Upper lobe of right lung (tissue), 1 donor: Measurements from ENCODE around the gene GSAP. TPM values are rescaled to one million over a fixed set of nuclear protein-coding genes. Genes with fewer than 3 reads are reported as not detected.

Experiments
- ATAC-seq: fragments of 200-7000 bp; cut with Tn5 transposase; one replicate; pipeline ENCODE4 v1.9.1; 2020; ENCODE audit warnings: mild to moderate bottlenecking, moderate library complexity
- DNase-seq: peaks from one replicate; pipeline ENCODE4 v3.0.0-alpha.2; 2020
- H3K27ac ChIP-seq: fragments of 200-600 bp; one replicate; pipeline ENCODE4 v1.8.0; 2022
- H3K27me3 ChIP-seq: fragments of 200-600 bp; one replicate; pipeline ENCODE4 v1.8.0; 2022; ENCODE audit warnings: mild to moderate bottlenecking
- H3K36me3 ChIP-seq: fragments of 200-600 bp; one replicate; pipeline ENCODE4 v1.8.0; 2022
- H3K4me1 ChIP-seq: fragments of 200-600 bp; one replicate; pipeline ENCODE4 v1.8.0; 2022
- H3K4me3 ChIP-seq: fragments of 200-600 bp; one replicate; pipeline ENCODE4 v1.8.0; 2022; ENCODE audit warnings: mild to moderate bottlenecking
- H3K9me3 ChIP-seq: fragments of 200-600 bp; one replicate; pipeline ENCODE4 v1.8.0; 2022
- intact Hi-C: fragments of 100-400 bp; cut with DNase I; formaldehyde crosslinking; loops from one replicate; pipeline ENCODE4 v1.11.0; 2022
- total RNA-seq: library from RNA; stranded (reverse); fragmentation: NEBNext Ultra II Directional; extraction: Animal tissue kit (Norgen Biotek cat#: 25700); gene quantifications from one replicate; pipeline ENCODE4 v1.2.1, GENCODE V29; 2021
- TF ChIP-seq, protein P1 (sequence below): fragments of 200-600 bp; IDR thresholded peaks from one replicate; pipeline ENCODE4 v1.8.0; 2022; ENCODE audit warnings: antibody characterized with exemption
- donor health status: DM: no; HTN: yes; CAD: no; lungs with severe emphysema.

Gene GSAP
- total RNA-seq, 1 donor from 2014 or later: 64.9 TPM

GRCh38 chr7:77396894-77397547 lies 19.1 kb downstream of the GSAP start:
- Histone ChIP-seq H3K36me3 (no peaks in the 10 kb centered on the region), H3K4me3 (no peak overlapping the region), H3K9me3 (no peaks in the 10 kb centered on the region), H3K27me3 (no peaks in the 10 kb centered on the region), H3K27ac (no peak overlapping the region), H3K4me1 (no peaks in the 10 kb centered on the region)
- intact Hi-C loops: no loop called here
- TF ChIP-seq, protein P1, sequence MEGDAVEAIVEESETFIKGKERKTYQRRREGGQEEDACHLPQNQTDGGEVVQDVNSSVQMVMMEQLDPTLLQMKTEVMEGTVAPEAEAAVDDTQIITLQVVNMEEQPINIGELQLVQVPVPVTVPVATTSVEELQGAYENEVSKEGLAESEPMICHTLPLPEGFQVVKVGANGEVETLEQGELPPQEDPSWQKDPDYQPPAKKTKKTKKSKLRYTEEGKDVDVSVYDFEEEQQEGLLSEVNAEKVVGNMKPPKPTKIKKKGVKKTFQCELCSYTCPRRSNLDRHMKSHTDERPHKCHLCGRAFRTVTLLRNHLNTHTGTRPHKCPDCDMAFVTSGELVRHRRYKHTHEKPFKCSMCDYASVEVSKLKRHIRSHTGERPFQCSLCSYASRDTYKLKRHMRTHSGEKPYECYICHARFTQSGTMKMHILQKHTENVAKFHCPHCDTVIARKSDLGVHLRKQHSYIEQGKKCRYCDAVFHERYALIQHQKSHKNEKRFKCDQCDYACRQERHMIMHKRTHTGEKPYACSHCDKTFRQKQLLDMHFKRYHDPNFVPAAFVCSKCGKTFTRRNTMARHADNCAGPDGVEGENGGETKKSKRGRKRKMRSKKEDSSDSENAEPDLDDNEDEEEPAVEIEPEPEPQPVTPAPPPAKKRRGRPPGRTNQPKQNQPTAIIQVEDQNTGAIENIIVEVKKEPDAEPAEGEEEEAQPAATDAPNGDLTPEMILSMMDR: no peak
- ATAC-seq (no peak), DNase-seq (no peak)

DNA sequence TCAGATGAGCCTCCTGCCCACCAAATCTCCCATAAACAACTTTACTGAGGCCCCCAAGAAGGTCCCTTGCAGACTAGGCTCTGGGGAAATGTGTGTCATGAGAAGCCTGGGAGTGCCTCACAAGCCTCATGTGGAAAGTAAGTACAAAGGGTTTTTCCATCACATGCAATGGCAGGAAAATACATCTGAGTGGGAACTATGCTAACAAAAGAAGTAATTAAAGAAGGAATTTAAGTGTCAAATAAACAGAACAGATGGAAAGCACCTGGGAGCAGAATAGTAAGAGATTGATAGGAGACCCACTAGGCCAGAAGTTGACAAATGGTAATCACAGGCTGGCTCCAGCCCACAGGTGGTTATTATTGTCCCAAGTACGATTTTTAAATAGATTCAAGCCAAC lies 20.5 kb downstream of the GSAP start:
- Histone ChIP-seq H3K4me1 (no peaks in the 10 kb centered on the region), H3K36me3 (no peaks in the 10 kb centered on the region), H3K27me3 (no peaks in the 10 kb centered on the region), H3K27ac (no peak overlapping the region), H3K9me3 (no peaks in the 10 kb centered on the region), H3K4me3 (no peak overlapping the region)
- TF ChIP-seq, protein P1: no peak
- DNase-seq (no peak), ATAC-seq (peak; percentile 24)
- intact Hi-C loops: no loop called here

- no peak for ATAC-seq
- Histone ChIP-seq H3K4me3 (no peak overlapping the region), H3K27ac (no peak overlapping the region), H3K27me3 (no peaks in the 10 kb centered on the region), H3K4me1 (no peaks in the 10 kb centered on the region), H3K9me3 (no peaks in the 10 kb centered on the region), H3K36me3 (no peaks in the 10 kb centered on the region)
- intact Hi-C loops: no loop called here
- DNase-seq: no peak
- TF ChIP-seq, protein P1: no peak
These were observed 22.2 kb downstream of the GSAP start for GRCh38 chr7:77393954-77394353.

DNA sequence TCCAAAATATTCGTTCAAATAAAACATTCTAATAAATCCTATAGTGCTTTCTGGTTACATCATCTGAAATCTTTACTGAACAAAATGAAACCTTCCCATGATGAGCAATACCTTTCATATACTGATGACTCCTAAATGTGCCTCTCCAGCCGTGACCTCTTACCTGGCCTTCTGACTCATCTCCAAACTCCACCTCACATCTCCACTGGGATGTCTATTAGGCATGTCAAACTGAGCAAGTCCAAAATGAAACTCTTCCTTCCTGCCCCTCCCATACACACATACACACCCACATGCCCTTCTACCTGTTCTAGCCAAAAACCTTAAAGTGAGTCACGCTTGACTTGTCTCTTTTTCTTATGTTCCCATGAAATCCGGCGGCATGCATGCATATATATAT lies 22.9 kb downstream of the GSAP start:
- Histone ChIP-seq H3K4me3 (no peak overlapping the region), H3K27me3 (no peaks in the 10 kb centered on the region), H3K9me3 (no peaks in the 10 kb centered on the region), H3K36me3 (no peaks in the 10 kb centered on the region), H3K27ac (no peak overlapping the region), H3K4me1 (peaks cover 4% of the 10 kb centered on the region)
- ATAC-seq: no peak
- intact Hi-C loops: no loop called here
- TF ChIP-seq, protein P1: no peak
- DNase-seq: no peak

DNA sequence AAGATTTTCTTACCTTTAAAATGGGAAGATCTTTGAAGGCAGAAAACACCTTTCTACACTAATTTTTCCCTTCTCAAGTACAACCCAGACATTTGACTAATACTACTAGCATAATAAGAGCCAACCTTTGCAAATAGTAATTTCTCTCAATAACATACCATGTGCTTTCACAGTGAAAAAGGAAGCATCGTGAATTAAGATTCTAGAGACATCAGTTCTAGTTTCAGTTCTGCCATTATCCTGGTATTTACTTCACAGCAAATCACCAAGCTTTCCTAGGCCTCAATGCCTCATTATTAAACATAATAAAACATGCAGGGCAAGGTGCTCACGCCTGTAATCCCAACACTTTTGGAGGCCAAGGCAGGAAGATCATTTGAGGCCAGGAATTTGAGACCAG lies 24.9 kb downstream of the GSAP start:
- Histone ChIP-seq H3K4me1 (peaks cover 10% of the 10 kb centered on the region), H3K9me3 (no peaks in the 10 kb centered on the region), H3K4me3 (no peak overlapping the region), H3K36me3 (no peaks in the 10 kb centered on the region), H3K27ac (no peak overlapping the region), H3K27me3 (no peaks in the 10 kb centered on the region)
- intact Hi-C loops: no loop called here
- ATAC-seq (peak; percentile 59), DNase-seq (no peak)
- TF ChIP-seq, protein P1: no peak
